ENCODE data around the gene SLC48A1. TPM values are rescaled to one million over a fixed set of nuclear protein-coding genes. Genes with fewer than 3 reads are reported as not detected.

Gene SLC48A1
- total RNA-seq, 1 donor, result 25.1 TPM

- no peak for DNase-seq (ENCODE audit: low read depth)
- H3K4me3 ChIP-seq (ENCODE audit: low read depth, low read length), result no peak overlapping the region
- no peak for TF ChIP-seq CTCF (IDR thresholded peaks at IDR 0.05; ENCODE audit: insufficient read depth, low read length)
Observed at GRCh38 chr12:47785036-47785886, 12.2 kb downstream of the SLC48A1 start.

- H3K4me3 ChIP-seq (ENCODE audit: low read depth, low read length), result no peak overlapping the region
- no peak for TF ChIP-seq CTCF (IDR thresholded peaks at IDR 0.05; ENCODE audit: insufficient read depth, low read length)
- DNase-seq (ENCODE audit: low read depth), result no peak
Observed at GRCh38 chr12:47785887-47786661, 13.0 kb downstream of the SLC48A1 start.

- no peak for TF ChIP-seq CTCF (IDR thresholded peaks at IDR 0.05; ENCODE audit: insufficient read depth, low read length)
- no peak for DNase-seq (ENCODE audit: low read depth)
Observed at GRCh38 chr12:47786662-47787280, 13.7 kb downstream of the SLC48A1 start.

GRCh38 chr12:47787596-47788319 is 14.7 kb downstream of the SLC48A1 start:
- DNase-seq (ENCODE audit: low read depth), result no peak
- TF ChIP-seq CTCF (IDR thresholded peaks at IDR 0.05; ENCODE audit: insufficient read depth, low read length), result no peak

More at GRCh38 chr12:47786662-47787280, 13.7 kb downstream of the SLC48A1 start:
- H3K4me3 ChIP-seq (ENCODE audit: low read depth, low read length), result no peak overlapping the region

GRCh38 chr12:47789141-47789540 is 16.1 kb downstream of the SLC48A1 start:
- H3K4me3 ChIP-seq (ENCODE audit: low read depth, low read length), result no peak overlapping the region
- DNase-seq (ENCODE audit: low read depth), result no peak
- TF ChIP-seq CTCF (IDR thresholded peaks at IDR 0.05; ENCODE audit: insufficient read depth, low read length), result no peak

More at GRCh38 chr12:47787596-47788319, 14.7 kb downstream of the SLC48A1 start:
- H3K4me3 ChIP-seq (ENCODE audit: low read depth, low read length), result no peak overlapping the region
